Endodermal cell (in vitro differentiated cells): ENCODE results near the gene GCH1. TPM values are rescaled to one million over a fixed set of nuclear protein-coding genes. Genes with fewer than 3 reads are reported as not detected.
A peak's percentile ranks its signal among the peaks of the same experiment; 100 is the strongest.
"Not testable (repeated sequence)": the region's sequence is repeated elsewhere in the genome, so short reads cannot be mapped to it uniquely, and the experiment has no call there.

ENCODE experiments used
- DNase-seq: peaks from one replicate; pipeline ENCODE4 v3.0.0-alpha.2; 2017
- H3K27ac ChIP-seq: 2 replicates; pipeline ENCODE4 v1.5.1; 2013; ENCODE audit warnings: mild to moderate bottlenecking, low read depth, low read length, moderate library complexity
- H3K27me3 ChIP-seq: 2 replicates; pipeline ENCODE4 v1.6.1; 2013; ENCODE audit warnings: mild to moderate bottlenecking, low read length, moderate library complexity; ENCODE audit not compliant: insufficient read depth, control insufficient read depth, poor library complexity, severe bottlenecking
- H3K36me3 ChIP-seq: 2 replicates; pipeline ENCODE4 v1.7.0; 2013; ENCODE audit warnings: mild to moderate bottlenecking, low read length, moderate library complexity; ENCODE audit not compliant: control insufficient read depth, insufficient read depth
- H3K4me1 ChIP-seq: one replicate; pipeline ENCODE4 v1.7.0; 2013; ENCODE audit warnings: low read length; ENCODE audit not compliant: control insufficient read depth, insufficient read depth
- H3K4me3 ChIP-seq: 2 replicates; pipeline ENCODE4 v1.5.1; 2013; ENCODE audit warnings: mild to moderate bottlenecking, low read length, moderate library complexity
- H3K9ac ChIP-seq: 2 replicates; pipeline ENCODE4 v1.6.1; 2013; ENCODE audit warnings: mild to moderate bottlenecking, low read length, moderate library complexity; ENCODE audit not compliant: poor library complexity, severe bottlenecking; ENCODE audit errors: extremely low read depth
- H3K9me3 ChIP-seq: 2 replicates; pipeline ENCODE4 v1.6.1; 2013; ENCODE audit warnings: mild to moderate bottlenecking, low read length, moderate library complexity; ENCODE audit not compliant: control insufficient read depth
- H3K27ac Mint-ChIP-seq: 2 replicates; pipeline ENCODE4 v1.8.0; 2020; ENCODE audit warnings: mixed read lengths
- H3K27me3 Mint-ChIP-seq: 2 replicates; pipeline ENCODE4 v1.8.0; 2021; ENCODE audit warnings: mild to moderate bottlenecking, mixed read lengths; ENCODE audit not compliant: insufficient read depth
- H3K36me3 Mint-ChIP-seq: 2 replicates; pipeline ENCODE4 v1.8.0; 2020; ENCODE audit warnings: low read depth, mixed read lengths
- H3K4me1 Mint-ChIP-seq: 2 replicates; pipeline ENCODE4 v1.8.0; 2020; ENCODE audit warnings: mixed read lengths
- H3K4me3 Mint-ChIP-seq: 2 replicates; pipeline ENCODE4 v1.8.0; 2020; ENCODE audit warnings: mild to moderate bottlenecking, moderate library complexity, mixed read lengths
- H3K9me3 Mint-ChIP-seq: 2 replicates; pipeline ENCODE4 v1.8.0; 2020; ENCODE audit warnings: mild to moderate bottlenecking, mixed read lengths
- WGBS, 2 experiments: methylation state at CpG; one replicate each; pipeline versions ENCODE4 v1.1.5 to v1.1.7; 2013; ENCODE audit warnings: missing lambda C conversion rate in 2 of 2, mixed read lengths in 1 of 2; ENCODE audit not compliant: insufficient coverage in 1 of 2, insufficient read length in 1 of 2; 5-methylcytosine and 5-hydroxymethylcytosine counted together
- total RNA-seq, 2 donors: library from RNA; stranded (reverse); fragmentation: NEBNext Ultra II Directional in 1 of 2; extraction: Animal tissue kit (Norgen Biotek cat#: 25700) in 1 of 2; gene quantifications; 2 replicates in 1 of 2; 3 replicates in 1 of 2; pipeline ENCODE4 v1.2.1, GENCODE V29; 2021
- TF ChIP-seq, protein P1 (sequence below): fragments of 200-600 bp; sonication (generic); conservative IDR thresholded peaks from 2 replicates; pipeline ENCODE4 v1.5.0; 2021; ENCODE audit warnings: antibody characterized with exemption, mild to moderate bottlenecking

Gene GCH1
- total RNA-seq, 2 donors from 2014 or later: 18.3 to 18.7 TPM

DNA sequence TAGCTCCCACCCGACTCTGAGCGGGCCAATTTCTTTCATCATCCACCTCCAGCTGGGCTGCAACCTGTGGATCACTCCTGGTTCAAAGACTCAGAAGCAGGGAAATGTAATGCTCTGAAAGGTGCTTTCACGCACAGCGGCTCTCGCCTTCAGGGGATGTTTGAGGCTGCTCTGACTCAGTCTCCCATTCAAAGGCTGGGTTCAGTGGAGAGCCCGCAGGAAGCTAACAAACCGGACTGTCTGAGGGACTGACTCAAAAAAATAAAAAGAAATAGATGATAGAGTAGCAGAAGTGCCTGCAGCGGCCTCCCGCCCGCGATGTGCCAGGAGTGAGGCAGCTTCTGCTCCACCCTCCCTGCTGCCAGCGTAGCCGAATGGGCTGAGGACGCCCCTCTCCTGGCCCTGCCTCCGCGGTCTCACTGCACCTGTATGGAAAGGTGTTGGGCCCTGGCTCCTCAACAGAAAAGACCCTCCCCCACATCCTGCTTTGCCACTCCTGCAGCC, 98.0 kb downstream of the GCH1 start:
- Mint-ChIP-seq H3K27me3 (peaks cover 57% of the 10 kb centered on the region), H3K27ac (no peak overlapping the region), H3K4me3 (no peak overlapping the region), H3K9me3 (peaks cover 3% of the 10 kb centered on the region), H3K36me3 (no peaks in the 10 kb centered on the region), H3K4me1 (peaks cover 16% of the 10 kb centered on the region)
- Histone ChIP-seq H3K36me3 (no peaks in the 10 kb centered on the region), H3K4me1 (no peaks in the 10 kb centered on the region), H3K27ac (no peak overlapping the region), H3K27me3 (peaks cover 18% of the 10 kb centered on the region), H3K9ac (no peak overlapping the region), H3K9me3 (peaks cover 6% of the 10 kb centered on the region), H3K4me3 (no peak overlapping the region)
- TF ChIP-seq, protein P1, sequence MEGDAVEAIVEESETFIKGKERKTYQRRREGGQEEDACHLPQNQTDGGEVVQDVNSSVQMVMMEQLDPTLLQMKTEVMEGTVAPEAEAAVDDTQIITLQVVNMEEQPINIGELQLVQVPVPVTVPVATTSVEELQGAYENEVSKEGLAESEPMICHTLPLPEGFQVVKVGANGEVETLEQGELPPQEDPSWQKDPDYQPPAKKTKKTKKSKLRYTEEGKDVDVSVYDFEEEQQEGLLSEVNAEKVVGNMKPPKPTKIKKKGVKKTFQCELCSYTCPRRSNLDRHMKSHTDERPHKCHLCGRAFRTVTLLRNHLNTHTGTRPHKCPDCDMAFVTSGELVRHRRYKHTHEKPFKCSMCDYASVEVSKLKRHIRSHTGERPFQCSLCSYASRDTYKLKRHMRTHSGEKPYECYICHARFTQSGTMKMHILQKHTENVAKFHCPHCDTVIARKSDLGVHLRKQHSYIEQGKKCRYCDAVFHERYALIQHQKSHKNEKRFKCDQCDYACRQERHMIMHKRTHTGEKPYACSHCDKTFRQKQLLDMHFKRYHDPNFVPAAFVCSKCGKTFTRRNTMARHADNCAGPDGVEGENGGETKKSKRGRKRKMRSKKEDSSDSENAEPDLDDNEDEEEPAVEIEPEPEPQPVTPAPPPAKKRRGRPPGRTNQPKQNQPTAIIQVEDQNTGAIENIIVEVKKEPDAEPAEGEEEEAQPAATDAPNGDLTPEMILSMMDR: no peak
- DNase-seq: peak; percentile 67
- WGBS, 2 experiments: 81 to 88% methylated on average over 11 to 16 of the region's 16 CpGs

DNA sequence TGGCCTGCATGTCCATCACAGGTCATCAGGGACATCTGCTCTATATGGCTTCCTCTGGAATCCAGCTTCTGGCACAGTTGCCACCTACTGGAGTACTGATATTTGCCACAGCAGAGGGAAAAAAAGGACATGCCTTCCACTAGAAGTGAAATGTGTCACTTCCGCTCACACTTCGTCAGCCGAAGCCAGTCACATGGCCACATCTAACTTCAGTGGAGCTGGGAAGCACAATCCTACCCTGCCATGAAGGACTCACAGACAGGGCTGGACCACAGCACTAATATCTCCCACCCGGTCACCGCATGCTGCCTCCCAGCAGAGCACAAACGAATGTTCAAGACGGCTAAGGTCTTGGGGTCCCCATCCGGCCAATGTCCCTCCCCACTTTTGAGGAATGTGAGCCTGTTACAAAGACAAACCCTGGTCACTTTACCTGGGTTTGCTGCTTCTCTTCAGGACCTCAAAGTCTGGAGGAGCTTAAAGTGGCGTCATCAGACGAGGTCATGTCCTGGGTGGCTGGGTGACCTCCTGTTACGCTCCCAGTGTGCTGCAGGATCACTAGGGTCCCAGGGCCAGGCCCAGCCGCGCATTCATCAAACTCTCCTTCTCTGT, 98.6 kb downstream of the GCH1 start:
- H3K36me3 ChIP-seq: no peaks in the 10 kb centered on the region
- no peak overlapping the region for H3K4me3 Mint-ChIP-seq
- H3K9ac ChIP-seq: no peak overlapping the region
- H3K4me1 ChIP-seq: no peaks in the 10 kb centered on the region
- H3K27ac ChIP-seq: no peak overlapping the region
- H3K4me1 Mint-ChIP-seq: peaks cover 16% of the 10 kb centered on the region
- WGBS, 2 experiments: 91 to 100% methylated on average over 8 to 13 of the region's 13 CpGs
- peaks cover 3% of the 10 kb centered on the region for H3K9me3 Mint-ChIP-seq
- peaks cover 6% of the 10 kb centered on the region for H3K9me3 ChIP-seq
- H3K27ac Mint-ChIP-seq: no peak overlapping the region
- peaks cover 57% of the 10 kb centered on the region for H3K27me3 Mint-ChIP-seq
- TF ChIP-seq, protein P1: peak; percentile 12
- H3K4me3 ChIP-seq: no peak overlapping the region
- peak; percentile 53 for DNase-seq
- no peaks in the 10 kb centered on the region for H3K36me3 Mint-ChIP-seq
- peaks cover 18% of the 10 kb centered on the region for H3K27me3 ChIP-seq

DNA sequence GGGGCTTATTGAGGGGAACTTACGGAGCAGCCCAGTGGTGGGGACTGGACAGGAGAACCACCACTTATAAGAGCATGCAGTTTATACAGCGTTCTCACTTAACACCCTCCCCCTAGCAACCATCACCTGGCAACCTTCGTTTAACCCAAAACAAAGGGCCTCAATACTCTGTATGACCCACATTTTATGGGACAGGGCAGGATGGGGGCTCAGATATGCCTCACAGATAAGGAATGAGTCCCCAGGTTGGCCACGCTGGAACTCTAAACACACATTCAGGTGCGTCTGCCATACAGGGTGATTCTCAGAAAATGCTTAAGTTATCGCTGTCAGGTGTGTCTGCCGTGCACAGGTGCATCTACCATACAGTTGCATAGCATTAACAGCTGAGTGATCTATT, 99.2 kb downstream of the GCH1 start:
- peaks cover 18% of the 10 kb centered on the region for H3K4me1 Mint-ChIP-seq
- H3K36me3 Mint-ChIP-seq: no peaks in the 10 kb centered on the region
- peak; percentile 45 for DNase-seq
- no peaks in the 10 kb centered on the region for H3K4me1 ChIP-seq
- no peak overlapping the region for H3K9ac ChIP-seq
- H3K27me3 ChIP-seq: peaks cover 18% of the 10 kb centered on the region
- TF ChIP-seq, protein P1: no peak
- no peak overlapping the region for H3K27ac Mint-ChIP-seq
- no peak overlapping the region for H3K27ac ChIP-seq
- no peak overlapping the region for H3K4me3 Mint-ChIP-seq
- H3K9me3 ChIP-seq: peaks cover 6% of the 10 kb centered on the region
- peaks cover 3% of the 10 kb centered on the region for H3K9me3 Mint-ChIP-seq
- WGBS, 2 experiments: 90 to 93% methylated on average over 5 to 7 of the region's 7 CpGs
- no peak overlapping the region for H3K4me3 ChIP-seq
- H3K36me3 ChIP-seq: no peaks in the 10 kb centered on the region
- peaks cover 59% of the 10 kb centered on the region for H3K27me3 Mint-ChIP-seq

DNA sequence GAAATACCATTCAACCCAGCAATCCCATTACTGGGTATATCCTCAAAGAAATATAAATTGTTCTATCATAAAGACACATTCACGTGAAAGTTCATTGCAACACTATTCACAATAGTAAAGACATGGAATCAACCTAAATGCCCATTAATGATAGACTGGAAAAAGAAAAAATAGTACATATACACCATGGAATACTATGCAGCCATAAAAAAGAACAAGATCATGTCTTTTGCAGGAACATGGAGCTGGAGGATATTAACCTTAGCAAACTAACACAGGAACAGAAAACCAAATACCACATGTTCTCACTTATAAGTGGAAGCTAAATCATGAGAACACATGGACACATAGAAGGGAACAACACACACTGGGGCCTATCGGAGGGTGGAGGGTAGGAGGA, 101.1 kb downstream of the GCH1 start:
- H3K9ac ChIP-seq, H3K9me3 ChIP-seq, H3K9me3 Mint-ChIP-seq, H3K4me3 Mint-ChIP-seq, H3K36me3 Mint-ChIP-seq, DNase-seq, H3K27ac ChIP-seq, H3K27ac Mint-ChIP-seq, H3K4me1 ChIP-seq, H3K4me3 ChIP-seq, H3K36me3 ChIP-seq: not testable (repeated sequence)
- Mint-ChIP-seq H3K27me3 (peaks cover 67% of the 10 kb centered on the region), H3K4me1 (peaks cover 25% of the 10 kb centered on the region)
- peaks cover 33% of the 10 kb centered on the region for H3K27me3 ChIP-seq
- 90 to 100% methylated on average over 1 to 2 of the region's 2 CpGs for WGBS, 2 experiments
